ENCODE data around the gene TEAD1. TPM values are rescaled to one million over a fixed set of nuclear protein-coding genes. Genes with fewer than 3 reads are reported as not detected.

TEAD1 gene
- total and polyA plus RNA-seq, 9 of the 15 experiments (the other 6 are each of a cell fraction or from before 2014, with no cell fraction given) = 1.7 to 17.7 (median 10.8) TPM

GRCh38 chr11:12767577-12767976 lies 93.4 kb downstream of the TEAD1 start:
- no peak for FAIRE-seq
- no TSS peak for BruUV-seq (replicated peaks)
- ChIA-PET POLR2A (no interaction called here), CTCF (ENCODE audit: low intra/inter-chr PET ratio) (no interaction called here)
- Histone ChIP-seq H2AFZ (ENCODE audit: low read depth, low read length) (no peak overlapping the region), H3K27ac (ENCODE audit: extremely low read depth, low read depth, low read length) (no peak overlapping the region), H3K4me3 (no peak overlapping the region), H3K36me3 (ENCODE audit: control insufficient read depth, insufficient read depth, low read length) (peaks cover 6% of the 10 kb centered on the region; the same call in 2 of the 3 replicates), H3K27me3 (ENCODE audit: control insufficient read depth in 2 of 2, insufficient read depth in 2 of 2, low read length in 2 of 2) (no peaks in the 10 kb centered on the region), H3K79me2 (ENCODE audit: control insufficient read depth, insufficient read depth, low read length) (peaks cover 5% of the 10 kb centered on the region; the same call in 1 of the 3 replicates), H4K20me1 (replicated peaks; ENCODE audit: control insufficient read depth, insufficient read depth, low read length) (no peaks in the 10 kb centered on the region), H3K9ac (ENCODE audit: insufficient read depth in 1 of 2, low read depth in 2 of 2, low read length in 2 of 2) (no peak overlapping the region), H3K4me1 (replicated peaks in 1 of 2; ENCODE audit: control insufficient read depth in 2 of 2, insufficient read depth in 2 of 2, low read length in 2 of 2) (peaks cover 0 to 25% of the 10 kb centered on the region in 2 experiments; a peak in 4 of 5 replicates), H3K9me3 (replicated peaks; ENCODE audit: control insufficient read depth, insufficient read depth, low read depth, low read length) (no peaks in the 10 kb centered on the region), H3K4me2 (ENCODE audit: insufficient read depth, low read length) (no peak overlapping the region), H3K9me1 (ENCODE audit: control insufficient read depth, insufficient read depth, low read length) (no peaks in the 10 kb centered on the region)
- 71% methylated on average over 5 of the region's 5 CpGs for WGBS (ENCODE audit: insufficient coverage, low coverage, missing lambda C conversion rate)
- TF ChIP-seq ID3 (CRISPR knock-in tag; IDR thresholded peaks at IDR 0.05) (no peak), ID3 (tag; IDR thresholded peaks at IDR 0.05) (no peak), ETV5 (CRISPR knock-in tag; IDR thresholded peaks at IDR 0.05; ENCODE audit: low read depth) (no peak), ZNF431 (CRISPR knock-in tag; IDR thresholded peaks at IDR 0.05) (no peak)
- no peak for DNase-seq (ENCODE audit: extremely low read depth in 1 of 4, low spot score in 3 of 4)
- intact Hi-C loops (cut with micrococcal nuclease) = no loop called here
- in situ Hi-C loops (cut with MboI) = no loop called here
- no peak for ATAC-seq
